HG02571 (cell line): ENCODE results near the gene ADGRD1.

ENCODE experiments used
- ATAC-seq: cut with Tn5 transposase; IDR thresholded peaks from one replicate; pipeline ENCODE4 v1.9.1; 2021; ENCODE audit warnings: mild to moderate bottlenecking, moderate library complexity; ENCODE audit not compliant: unreplicated experiment

The ADGRD1 gene

DNA sequence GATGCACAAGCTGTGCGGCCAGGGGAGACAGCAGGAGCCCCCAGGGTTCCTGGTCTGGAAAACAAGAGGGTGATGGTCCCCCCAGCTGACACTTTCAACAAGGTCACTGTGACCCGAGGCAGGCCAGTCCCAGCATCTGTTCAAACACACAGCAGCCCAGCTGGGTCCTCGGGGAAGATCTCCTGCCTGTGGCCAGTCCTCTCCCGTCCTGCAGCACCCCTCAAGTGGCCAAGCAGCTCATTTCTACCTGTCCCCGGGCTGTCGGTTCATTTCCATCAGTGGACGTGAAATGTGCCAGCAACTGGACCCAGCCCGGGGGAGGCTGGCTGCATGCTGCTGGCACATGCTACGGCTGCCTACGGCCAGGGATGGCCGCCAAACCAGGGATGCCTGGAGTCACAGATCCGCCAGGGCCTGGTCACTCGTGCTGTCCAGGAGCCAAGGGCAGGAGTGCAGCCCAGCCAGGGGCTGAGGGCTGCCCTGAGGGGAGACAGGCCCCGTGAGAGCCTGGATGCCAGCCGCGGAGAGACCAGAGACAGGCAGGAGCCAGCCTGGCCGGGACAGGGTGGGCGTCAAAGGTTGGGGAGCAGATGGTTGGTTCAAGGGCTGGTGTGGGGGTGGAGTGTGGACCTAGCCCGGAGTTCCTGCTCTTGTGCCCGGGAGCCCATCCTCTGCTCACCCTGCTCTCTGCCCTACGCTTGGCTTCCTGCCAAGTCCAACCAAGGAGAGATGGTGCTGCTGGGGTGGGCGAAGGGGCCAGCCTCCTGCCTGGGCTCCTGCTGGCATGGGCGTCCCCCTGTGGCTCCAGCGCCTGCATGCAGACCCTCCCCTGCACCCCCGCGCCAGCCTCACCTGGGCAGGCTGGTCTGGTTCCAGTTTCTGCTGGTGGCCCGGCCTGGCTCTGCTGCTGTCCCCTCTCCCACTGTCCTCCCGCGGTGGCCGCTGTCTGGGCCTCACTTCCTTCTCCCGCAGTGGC lies 143.8 kb downstream of the ADGRD1 start:
- no peak for ATAC-seq

- no peak for ATAC-seq
Observed at GRCh38 chr12:131098178-131098981, 144.7 kb downstream of the ADGRD1 start.

DNA sequence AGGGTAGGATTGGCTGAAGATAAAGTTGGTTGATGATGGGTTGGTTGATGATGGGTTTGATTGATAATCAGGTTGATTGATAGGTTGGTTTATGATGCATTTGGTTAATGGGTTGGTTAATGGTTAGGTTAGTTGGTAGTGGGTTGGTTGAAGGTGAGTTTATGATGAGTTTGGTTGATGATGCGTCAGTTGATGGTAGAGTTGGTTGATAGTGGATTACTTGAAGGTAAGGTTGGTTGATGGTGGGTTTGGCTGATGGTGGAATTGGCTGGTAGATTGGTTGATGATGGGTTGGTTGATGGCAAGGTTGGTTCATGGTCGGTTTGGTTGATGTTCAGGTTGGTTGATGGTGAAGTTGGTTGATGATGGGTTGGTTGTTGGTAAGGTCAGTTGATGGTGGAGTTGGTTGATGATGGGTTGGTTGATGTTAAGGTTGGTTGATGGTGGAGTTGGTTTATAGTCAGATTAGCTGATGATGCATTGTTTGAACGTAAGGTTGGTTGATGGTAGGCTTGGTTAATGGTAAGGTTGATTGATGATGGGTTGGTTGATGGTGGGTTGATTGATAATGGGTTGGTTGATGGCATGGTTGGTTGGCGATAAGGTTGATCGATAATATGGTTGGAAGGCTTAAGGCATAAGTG lies 146.4 kb downstream of the ADGRD1 start:
- ATAC-seq, result no peak

- no peak for ATAC-seq
Observed at GRCh38 chr12:131101006-131101405, 147.3 kb downstream of the ADGRD1 start.

DNA sequence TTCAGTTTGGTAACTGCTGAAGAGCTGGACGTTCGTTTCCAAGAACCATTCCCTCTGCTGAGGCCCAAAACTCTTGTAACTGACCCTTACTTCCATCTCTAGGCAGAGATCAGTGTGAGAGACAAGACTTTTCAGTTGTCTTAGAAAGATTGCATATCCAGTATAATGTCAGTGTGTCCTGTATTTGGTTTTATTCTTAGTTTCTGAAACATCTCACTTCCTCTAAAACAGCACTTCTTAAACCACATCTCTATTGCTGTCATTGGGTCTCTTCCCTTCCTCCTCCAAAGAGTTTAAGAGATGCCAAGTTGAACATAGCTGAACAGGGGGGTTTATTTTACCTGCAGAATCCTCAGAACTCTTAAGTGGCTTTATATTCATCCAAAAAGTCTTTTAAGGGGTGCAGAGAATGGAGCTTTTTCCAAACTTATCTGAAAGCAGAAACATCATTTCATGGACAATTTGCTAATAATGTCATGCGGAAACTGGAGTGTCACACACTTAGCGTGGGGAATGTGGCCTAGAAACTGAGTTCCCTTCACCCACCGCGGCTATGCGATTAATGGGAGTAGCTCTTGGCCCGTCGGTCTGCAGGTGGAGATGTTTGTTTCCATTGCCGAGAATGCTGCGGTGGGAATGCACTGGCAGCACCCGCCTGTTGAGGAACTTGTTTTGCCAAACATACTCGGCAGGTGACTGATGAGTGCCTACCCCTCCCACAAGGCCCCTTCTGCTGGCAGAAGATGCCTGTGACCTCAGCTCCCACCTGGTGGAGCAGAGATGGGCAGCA lies 148.2 kb downstream of the ADGRD1 start:
- ATAC-seq, result peak; percentile 39

DNA sequence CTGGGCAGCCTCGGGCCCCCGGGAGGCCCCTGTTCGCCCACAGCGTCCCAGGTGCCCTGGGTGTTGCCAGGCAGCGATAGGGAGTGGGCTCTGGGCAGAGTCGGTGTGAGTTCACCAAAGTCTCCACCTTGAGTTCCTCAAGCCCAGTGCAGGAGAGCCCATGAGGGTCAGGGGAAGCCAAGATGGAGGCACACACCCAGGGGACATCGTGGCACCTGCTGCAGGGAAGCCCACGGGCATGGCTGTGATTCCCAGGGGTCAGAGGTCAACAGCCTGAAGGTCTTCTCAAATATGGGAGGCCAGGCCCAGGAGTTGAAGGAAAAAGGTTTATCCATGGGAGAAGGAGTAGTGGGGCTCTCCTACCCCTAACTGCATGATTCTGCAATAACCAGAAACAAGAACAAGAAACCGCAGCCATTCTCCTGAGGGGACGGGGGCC lies 148.8 kb downstream of the ADGRD1 start:
- no peak for ATAC-seq

GRCh38 chr12:131102991-131103668 lies 149.4 kb downstream of the ADGRD1 start:
- peak; percentile 41 for ATAC-seq

DNA sequence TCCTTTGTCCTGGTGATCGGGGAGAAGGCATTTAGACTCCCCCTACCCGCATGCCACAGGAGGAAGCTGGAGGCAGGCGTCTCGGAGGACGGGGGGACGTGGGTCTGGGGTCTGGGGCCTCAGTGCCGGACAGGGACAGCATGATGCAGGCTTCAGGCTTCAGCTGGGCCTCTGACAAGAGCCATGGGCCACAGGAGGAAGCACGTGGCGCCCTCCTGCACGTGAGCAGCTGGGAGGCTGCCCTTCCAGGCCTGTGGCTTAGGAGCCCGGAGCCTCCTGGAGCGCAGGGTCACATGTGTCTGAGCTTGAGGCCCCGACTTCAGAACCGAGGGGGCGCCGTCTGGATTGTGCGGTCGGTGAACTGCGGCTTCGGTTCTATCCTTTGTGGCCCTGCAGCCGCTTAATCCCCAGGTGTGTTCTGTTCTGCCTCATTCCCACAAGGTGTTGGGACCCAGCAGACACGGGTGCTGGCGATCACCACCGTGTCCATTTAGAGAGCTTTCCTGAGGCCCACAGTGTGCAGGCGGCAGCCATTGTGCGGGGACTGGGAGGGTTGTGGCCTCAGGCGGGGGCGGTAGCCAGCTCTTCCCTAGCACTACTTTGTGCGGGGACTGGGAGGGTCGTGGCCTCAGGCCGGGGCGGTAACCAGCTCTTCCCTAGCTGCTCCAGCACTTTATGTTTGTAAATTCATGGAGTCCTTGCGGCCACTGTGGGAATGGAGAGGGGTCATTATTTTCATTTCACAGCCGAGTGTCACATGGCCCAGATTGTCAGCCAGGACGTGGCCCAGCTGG lies 150.2 kb downstream of the ADGRD1 start:
- no peak for ATAC-seq

DNA sequence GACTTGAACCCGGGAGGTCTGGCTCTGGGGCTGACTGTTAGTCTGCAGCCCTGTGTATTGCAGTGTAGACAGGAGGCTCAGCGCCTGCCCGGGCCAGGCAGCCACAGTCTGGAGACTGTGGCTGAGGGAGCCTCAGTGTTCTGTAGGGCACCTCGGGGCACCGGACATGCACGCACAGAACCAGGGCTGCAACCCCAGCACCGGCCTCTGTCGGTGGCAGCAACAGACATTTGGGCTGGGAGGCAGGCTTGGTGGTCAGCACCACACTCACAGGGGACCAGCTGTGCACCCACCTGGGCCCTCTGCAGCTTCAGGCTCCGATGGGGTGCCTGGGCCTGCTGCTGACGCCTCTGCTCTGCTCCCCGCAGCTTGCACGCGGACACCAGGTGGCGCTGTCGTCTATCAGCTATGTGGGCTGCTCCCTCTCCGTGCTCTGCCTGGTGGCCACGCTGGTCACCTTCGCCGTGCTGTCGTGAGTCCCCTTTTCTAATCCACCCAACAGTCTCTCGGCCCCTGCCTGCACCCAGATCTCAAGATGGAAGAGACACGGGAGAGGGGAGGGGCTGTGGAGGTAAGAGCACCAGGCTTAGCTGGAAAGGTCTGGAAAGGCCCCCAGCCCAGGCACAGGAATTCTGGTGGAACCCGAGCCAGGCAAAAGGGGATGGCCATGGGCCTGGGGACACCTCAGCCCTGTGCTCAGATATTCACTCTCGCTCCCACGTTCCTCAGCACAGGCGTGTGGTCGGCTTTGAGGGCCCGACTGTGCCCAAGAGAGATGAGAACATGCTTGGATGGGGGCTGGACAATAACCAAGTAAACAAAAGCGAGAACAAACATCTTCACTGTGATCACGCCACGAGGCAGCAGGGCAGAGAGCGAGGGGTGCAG lies 151.0 kb downstream of the ADGRD1 start:
- peak; percentile 58 for ATAC-seq

DNA sequence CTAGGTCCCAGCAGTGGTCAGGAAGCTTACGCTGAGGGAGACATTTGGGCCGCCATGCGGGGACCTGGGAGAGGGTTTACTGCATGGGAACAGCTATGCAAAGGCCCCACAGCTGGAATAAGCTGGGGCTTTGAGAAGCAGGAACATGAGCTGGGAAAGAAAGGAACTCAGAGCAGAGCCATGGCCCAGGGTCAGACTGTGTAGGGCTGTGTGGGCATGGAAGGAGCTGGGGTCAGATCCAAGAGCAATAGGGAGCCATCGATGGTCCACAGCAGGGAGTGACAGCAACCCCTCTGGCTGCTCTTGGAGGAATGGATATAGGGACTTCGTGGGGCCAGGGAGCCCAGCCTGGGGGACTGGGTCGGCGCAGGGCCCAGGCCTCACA lies 151.6 kb downstream of the ADGRD1 start:
- no peak for ATAC-seq

- no peak for ATAC-seq
Observed at GRCh38 chr12:131105736-131106348, 152.1 kb downstream of the ADGRD1 start.

DNA sequence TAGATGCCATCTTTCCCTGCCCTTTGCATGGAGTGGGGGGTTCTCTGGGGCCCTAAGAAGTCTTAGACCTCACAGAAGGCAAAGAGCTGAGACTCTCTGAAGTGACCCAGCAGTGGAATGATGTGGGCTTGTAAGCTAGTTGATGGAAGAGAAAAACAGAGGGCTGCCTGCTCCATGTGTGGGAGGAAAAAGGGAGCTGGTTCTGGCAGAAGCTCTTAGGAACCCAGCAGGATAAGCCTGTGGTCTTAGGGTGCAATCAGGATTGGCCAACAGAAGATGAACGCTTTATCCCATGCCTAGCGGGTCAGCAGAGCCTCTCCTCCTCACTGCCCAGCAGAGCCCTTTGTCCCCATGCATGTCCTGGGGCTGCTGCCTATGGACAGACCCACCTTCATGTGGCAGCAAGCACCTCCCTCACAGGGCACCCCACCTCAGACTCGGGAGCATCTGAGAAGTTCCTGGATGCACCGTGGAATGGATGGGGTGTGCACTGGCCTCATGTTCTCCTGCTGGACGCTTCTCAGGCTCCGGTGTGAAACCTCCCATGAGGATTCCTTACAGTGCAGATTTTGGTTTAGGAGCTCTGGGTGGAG lies 152.7 kb downstream of the ADGRD1 start:
- ATAC-seq, result no peak

GRCh38 chr12:131108177-131108955 lies 154.7 kb downstream of the ADGRD1 start:
- ATAC-seq, result no peak

- no peak for ATAC-seq
Observed at GRCh38 chr12:131111446-131111845, 157.7 kb downstream of the ADGRD1 start.

DNA sequence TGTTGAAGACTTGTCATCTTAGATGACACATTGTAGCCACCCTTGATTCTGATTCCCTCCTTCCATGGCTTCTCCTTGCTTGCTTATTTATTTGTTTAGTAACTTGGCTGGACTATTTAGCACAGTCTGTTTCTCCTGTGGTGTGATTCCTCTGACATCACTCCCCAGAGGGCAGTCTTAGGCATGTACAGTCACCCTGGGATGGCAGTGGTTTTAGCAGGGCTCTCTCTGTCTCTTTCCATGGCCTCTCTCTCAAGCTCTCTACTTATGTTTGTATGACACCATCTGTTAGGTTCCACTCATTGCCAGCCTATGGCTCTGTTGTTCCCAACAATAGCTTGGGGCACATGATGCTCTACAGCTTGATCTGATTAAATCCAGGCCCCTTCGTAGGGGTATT lies 158.3 kb downstream of the ADGRD1 start:
- no peak for ATAC-seq

DNA sequence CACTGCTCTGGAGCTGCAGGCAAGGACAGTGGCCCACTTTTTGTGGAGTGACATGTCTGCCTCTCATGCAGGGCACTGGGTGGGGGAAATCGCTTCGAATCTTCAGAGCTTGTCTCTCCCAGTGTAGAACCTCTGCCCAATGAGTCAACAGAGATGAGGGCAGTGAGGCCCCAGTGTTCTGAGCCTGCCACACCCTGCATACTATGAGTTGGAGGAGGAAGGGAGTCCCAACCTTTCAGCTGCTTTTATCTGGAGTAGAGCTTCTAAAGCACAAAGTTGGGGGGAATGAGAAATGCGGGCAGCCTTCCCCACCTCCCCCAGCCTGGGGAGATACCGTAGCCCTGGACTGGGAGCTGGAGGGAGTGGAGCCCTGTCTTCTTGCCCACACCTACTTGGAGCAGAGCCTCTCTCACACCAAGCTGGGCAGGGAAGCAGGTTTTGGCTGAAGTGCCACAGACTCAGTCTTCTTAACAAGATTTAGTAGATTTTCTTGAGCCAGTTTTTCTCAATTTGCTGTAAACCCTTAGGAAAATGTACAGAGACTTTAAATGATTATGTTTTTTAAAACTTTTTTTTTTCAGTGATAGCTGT lies 159.1 kb downstream of the ADGRD1 start:
- no peak for ATAC-seq
